Right forelimb (tissue), 1 donor: ENCODE results near the gene MCTP1.
"Not testable (repeated sequence)": the region's sequence is repeated elsewhere in the genome, so short reads cannot be mapped to it uniquely, and the experiment has no call there.

ENCODE experiments used
- DNase-seq: peaks from one replicate; pipeline ENCODE4 v3.0.0-alpha.2; 2018

The MCTP1 gene

GRCh38 chr5:94853120-94853519 is 431.8 kb downstream of the MCTP1 start:
- DNase-seq, result no peak

GRCh38 chr5:94850960-94851359 is 433.9 kb downstream of the MCTP1 start:
- DNase-seq, result no peak

- DNase-seq, result no peak
These were observed 434.8 kb downstream of the MCTP1 start for GRCh38 chr5:94849821-94850736.

GRCh38 chr5:94849324-94849723 is 435.6 kb downstream of the MCTP1 start:
- DNase-seq, result no peak

- no peak for DNase-seq
These were observed 437.2 kb downstream of the MCTP1 start for GRCh38 chr5:94847726-94848125.

- no peak for DNase-seq
These were observed 437.9 kb downstream of the MCTP1 start for GRCh38 chr5:94847019-94847418.

GRCh38 chr5:94845696-94846095 is 439.2 kb downstream of the MCTP1 start:
- not testable (repeated sequence) for DNase-seq

GRCh38 chr5:94841598-94842322 is 443.1 kb downstream of the MCTP1 start:
- DNase-seq, result no peak

- no peak for DNase-seq
These were observed 451.0 kb downstream of the MCTP1 start for GRCh38 chr5:94833851-94834250.

- DNase-seq, result no peak
These were observed 452.2 kb downstream of the MCTP1 start for GRCh38 chr5:94832685-94833084.

- DNase-seq, result no peak
These were observed 454.4 kb downstream of the MCTP1 start for GRCh38 chr5:94830520-94830919.

GRCh38 chr5:94828222-94828621 is 456.7 kb downstream of the MCTP1 start:
- DNase-seq, result not testable (repeated sequence)

- no peak for DNase-seq
These were observed 464.4 kb downstream of the MCTP1 start for GRCh38 chr5:94820488-94820887.

GRCh38 chr5:94818904-94819303 is 466.0 kb downstream of the MCTP1 start:
- no peak for DNase-seq

GRCh38 chr5:94815313-94816039 is 469.4 kb downstream of the MCTP1 start:
- DNase-seq, result no peak

GRCh38 chr5:94812232-94812631 is 472.7 kb downstream of the MCTP1 start:
- DNase-seq, result no peak

GRCh38 chr5:94811331-94811730 is 473.6 kb downstream of the MCTP1 start:
- no peak for DNase-seq

GRCh38 chr5:94810877-94811276 is 474.0 kb downstream of the MCTP1 start:
- DNase-seq, result no peak

GRCh38 chr5:94810281-94810680 is 474.6 kb downstream of the MCTP1 start:
- no peak for DNase-seq

GRCh38 chr5:94808497-94808896 is 476.4 kb downstream of the MCTP1 start:
- DNase-seq, result no peak

GRCh38 chr5:94807985-94808384 is 476.9 kb downstream of the MCTP1 start:
- DNase-seq, result no peak

- DNase-seq, result no peak
These were observed 482.4 kb downstream of the MCTP1 start for GRCh38 chr5:94802450-94802849.

GRCh38 chr5:94796586-94796985 is 488.3 kb downstream of the MCTP1 start:
- no peak for DNase-seq
